Type B pancreatic cell (in vitro differentiated cells): ENCODE data around the gene LINGO1. TPM values are rescaled to one million over a fixed set of nuclear protein-coding genes. Genes with fewer than 3 reads are reported as not detected.

Experiments
- DNase-seq: peaks from one replicate; pipeline ENCODE4 v3.0.0; 2021; ENCODE audit warnings: mixed read lengths; ENCODE audit not compliant: unreplicated experiment; ENCODE audit errors: extremely low spot score
- H3K27ac Mint-ChIP-seq: 2 replicates; pipeline ENCODE4 v1.8.0; 2021; ENCODE audit warnings: mild to moderate bottlenecking, mixed read lengths
- H3K27me3 Mint-ChIP-seq: 2 replicates; pipeline ENCODE4 v1.8.0; 2021; ENCODE audit warnings: mixed read lengths
- H3K36me3 Mint-ChIP-seq: 2 replicates; pipeline ENCODE4 v1.8.0; 2021; ENCODE audit warnings: mixed read lengths
- H3K4me1 Mint-ChIP-seq: one replicate; pipeline ENCODE4 v1.8.0; 2021; ENCODE audit warnings: mixed read lengths; ENCODE audit not compliant: unreplicated experiment
- H3K4me3 Mint-ChIP-seq: 2 replicates; pipeline ENCODE4 v1.8.0; 2021; ENCODE audit warnings: mild to moderate bottlenecking, mixed read lengths
- H3K9me3 Mint-ChIP-seq: 2 replicates; pipeline ENCODE4 v1.8.0; 2021; ENCODE audit warnings: mixed read lengths
- total RNA-seq: library from RNA; stranded (reverse); gene quantifications from 2 replicates; pipeline ENCODE4 v1.2.1, GENCODE V29; 2021; ENCODE audit warnings: low replicate concordance
- TF ChIP-seq, protein P1 (sequence below): fragments of 200-600 bp; sonication (generic); conservative IDR thresholded peaks from 2 replicates; pipeline ENCODE4 v1.5.0; 2021; ENCODE audit warnings: antibody characterized with exemption, mild to moderate bottlenecking

LINGO1 gene
- total RNA-seq, 1 donor from 2014 or later: 19.6 TPM

GRCh38 chr15:77602800-77603199, 29.9 kb downstream of the LINGO1 start:
- no peaks in the 10 kb centered on the region for H3K36me3 Mint-ChIP-seq
- peaks cover 30% of the 10 kb centered on the region for H3K4me1 Mint-ChIP-seq
- TF ChIP-seq, protein P1, sequence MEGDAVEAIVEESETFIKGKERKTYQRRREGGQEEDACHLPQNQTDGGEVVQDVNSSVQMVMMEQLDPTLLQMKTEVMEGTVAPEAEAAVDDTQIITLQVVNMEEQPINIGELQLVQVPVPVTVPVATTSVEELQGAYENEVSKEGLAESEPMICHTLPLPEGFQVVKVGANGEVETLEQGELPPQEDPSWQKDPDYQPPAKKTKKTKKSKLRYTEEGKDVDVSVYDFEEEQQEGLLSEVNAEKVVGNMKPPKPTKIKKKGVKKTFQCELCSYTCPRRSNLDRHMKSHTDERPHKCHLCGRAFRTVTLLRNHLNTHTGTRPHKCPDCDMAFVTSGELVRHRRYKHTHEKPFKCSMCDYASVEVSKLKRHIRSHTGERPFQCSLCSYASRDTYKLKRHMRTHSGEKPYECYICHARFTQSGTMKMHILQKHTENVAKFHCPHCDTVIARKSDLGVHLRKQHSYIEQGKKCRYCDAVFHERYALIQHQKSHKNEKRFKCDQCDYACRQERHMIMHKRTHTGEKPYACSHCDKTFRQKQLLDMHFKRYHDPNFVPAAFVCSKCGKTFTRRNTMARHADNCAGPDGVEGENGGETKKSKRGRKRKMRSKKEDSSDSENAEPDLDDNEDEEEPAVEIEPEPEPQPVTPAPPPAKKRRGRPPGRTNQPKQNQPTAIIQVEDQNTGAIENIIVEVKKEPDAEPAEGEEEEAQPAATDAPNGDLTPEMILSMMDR: no peak
- DNase-seq: no peak
- H3K27me3 Mint-ChIP-seq: peaks cover 8% of the 10 kb centered on the region
- H3K4me3 Mint-ChIP-seq: no peak overlapping the region
- H3K27ac Mint-ChIP-seq: no peak overlapping the region
- no peaks in the 10 kb centered on the region for H3K9me3 Mint-ChIP-seq

DNA sequence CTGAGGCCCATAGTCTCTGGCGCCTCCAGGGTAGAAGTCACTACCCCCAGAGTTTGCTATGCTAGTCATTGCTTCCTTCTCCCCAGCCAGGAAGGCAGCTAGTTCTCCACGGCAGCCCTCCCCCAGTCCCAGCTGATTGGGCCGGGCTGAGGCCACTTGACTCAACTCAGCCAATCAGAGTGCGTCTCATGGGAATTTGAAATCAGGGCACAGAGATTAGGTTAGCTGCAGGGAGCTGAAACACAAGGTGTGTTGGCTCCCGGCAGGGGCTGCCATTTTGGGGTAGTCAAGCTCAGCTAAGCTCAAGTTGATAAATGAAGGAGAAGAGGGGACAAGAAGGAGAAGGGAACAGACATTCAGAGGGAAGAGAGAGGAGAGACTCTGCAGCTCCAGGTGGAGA, 32.8 kb downstream of the LINGO1 start:
- TF ChIP-seq, protein P1: no peak
- peaks cover 8% of the 10 kb centered on the region for H3K27me3 Mint-ChIP-seq
- H3K4me1 Mint-ChIP-seq: peaks cover 22% of the 10 kb centered on the region
- H3K36me3 Mint-ChIP-seq: no peaks in the 10 kb centered on the region
- DNase-seq: no peak
- H3K27ac Mint-ChIP-seq: no peak overlapping the region
- no peaks in the 10 kb centered on the region for H3K9me3 Mint-ChIP-seq
- no peak overlapping the region for H3K4me3 Mint-ChIP-seq

GRCh38 chr15:77599357-77599756, 33.4 kb downstream of the LINGO1 start:
- DNase-seq: no peak
- Mint-ChIP-seq H3K36me3 (no peaks in the 10 kb centered on the region), H3K27ac (no peak overlapping the region), H3K9me3 (no peaks in the 10 kb centered on the region), H3K27me3 (peaks cover 8% of the 10 kb centered on the region), H3K4me3 (no peak overlapping the region), H3K4me1 (peaks cover 17% of the 10 kb centered on the region)
- TF ChIP-seq, protein P1: no peak

DNA sequence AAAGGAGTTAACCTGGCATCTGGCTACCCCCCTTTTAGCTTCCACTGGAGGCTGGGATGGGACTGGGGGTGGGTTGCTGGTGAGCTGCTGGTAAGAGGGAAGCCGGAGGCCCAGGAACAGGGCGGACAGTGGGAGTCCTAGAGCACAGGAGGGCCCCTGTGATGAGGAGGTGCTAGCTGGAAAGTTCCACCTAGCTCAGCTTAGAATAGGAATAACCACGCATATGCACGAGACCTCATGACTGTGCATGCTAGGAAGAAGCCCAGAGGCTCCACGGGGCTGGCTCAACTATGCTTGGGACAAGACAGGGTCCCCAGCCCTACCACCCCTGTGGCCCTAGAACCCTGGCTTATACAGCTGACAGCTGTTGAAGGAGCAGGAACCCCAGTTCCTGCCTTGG, 34.1 kb downstream of the LINGO1 start:
- H3K4me3 Mint-ChIP-seq: no peak overlapping the region
- peaks cover 17% of the 10 kb centered on the region for H3K4me1 Mint-ChIP-seq
- TF ChIP-seq, protein P1: no peak
- no peak for DNase-seq
- H3K36me3 Mint-ChIP-seq: no peaks in the 10 kb centered on the region
- peaks cover 4% of the 10 kb centered on the region for H3K27me3 Mint-ChIP-seq
- no peaks in the 10 kb centered on the region for H3K9me3 Mint-ChIP-seq
- no peak overlapping the region for H3K27ac Mint-ChIP-seq

DNA sequence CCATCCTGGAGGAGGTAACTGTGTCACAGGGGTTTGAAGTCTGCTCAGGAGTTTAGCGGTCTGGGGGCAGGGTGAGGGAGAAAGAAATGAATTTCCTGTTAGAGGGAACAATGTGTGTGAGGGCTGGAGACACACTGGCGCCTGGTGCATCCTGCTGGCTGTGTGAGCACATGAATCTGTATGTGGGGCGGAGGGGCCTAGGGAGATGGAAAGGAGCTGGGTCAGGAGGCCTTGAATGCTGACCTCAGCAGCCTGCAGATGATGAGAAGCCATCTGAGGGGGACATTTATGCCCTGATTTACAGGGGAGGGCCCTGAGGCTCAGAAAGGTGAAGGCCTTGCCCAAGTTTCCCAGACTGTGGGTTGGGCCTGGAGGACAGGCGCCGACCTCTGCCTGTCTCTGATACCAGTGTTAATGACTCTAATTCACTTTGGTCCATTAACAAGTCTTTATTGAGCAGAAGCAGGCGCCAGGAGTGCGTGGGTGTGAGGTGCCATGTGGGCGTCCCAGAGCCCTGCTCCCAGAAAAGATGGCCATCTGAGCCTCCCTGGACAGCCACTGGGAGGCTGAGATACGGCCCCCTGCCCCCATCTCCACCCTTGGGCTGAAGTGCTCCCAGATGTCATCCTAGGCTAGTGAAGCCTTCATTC, 34.8 kb downstream of the LINGO1 start:
- H3K4me1 Mint-ChIP-seq: peaks cover 16% of the 10 kb centered on the region
- no peak overlapping the region for H3K27ac Mint-ChIP-seq

More for the DNA sequence above, 34.8 kb downstream of the LINGO1 start:
- no peaks in the 10 kb centered on the region for H3K9me3 Mint-ChIP-seq
- H3K36me3 Mint-ChIP-seq: no peaks in the 10 kb centered on the region
- peaks cover 2% of the 10 kb centered on the region for H3K27me3 Mint-ChIP-seq
- TF ChIP-seq, protein P1: no peak
- H3K4me3 Mint-ChIP-seq: no peak overlapping the region
- DNase-seq: no peak
